ENCODE data around the gene NEDD8. TPM values are rescaled to one million over a fixed set of nuclear protein-coding genes. Genes with fewer than 3 reads are reported as not detected.

NEDD8 gene
- total and polyA plus RNA-seq, 2 donors (not counting 1 experiment from before 2014, with no cell fraction given) = 86.7 to 98.5 TPM

- Mint-ChIP-seq H3K4me3 (peak within 1 kb of the TSS; percentile 93), H3K27ac (peak within 1 kb of the TSS; percentile 98), H3K27me3 (no peaks in the 10 kb centered on the region), H3K4me1 (peaks cover 43% of the 10 kb centered on the region), H3K9me3 (ENCODE audit: insufficient read depth) (no peaks in the 10 kb centered on the region)
- Histone ChIP-seq H2AFZ (ENCODE audit: insufficient read depth, low read depth, low read length, poor library complexity, severe bottlenecking) (peak within 1 kb of the TSS; percentile 77), H3K4me3 (ENCODE audit: control extremely low read depth in 1 of 5, extremely low read depth in 1 of 5, insufficient read depth in 1 of 5, low read depth in 2 of 5, low read length in 4 of 5) (peak within 1 kb of the TSS; percentile 62 to 89 (median 84)), H3K27ac (ENCODE audit: low read length in 2 of 2) (peak within 1 kb of the TSS; percentile 93 to 98), H3K27me3 (replicated peaks in 1 of 4; ENCODE audit: control extremely low read depth in 1 of 4, control insufficient read depth in 3 of 4, insufficient read depth in 4 of 4, low read length in 3 of 4) (no peaks in the 10 kb centered on the region), H3K36me3 (replicated peaks in 1 of 2; ENCODE audit: control extremely low read depth in 1 of 2, control insufficient read depth in 1 of 2, extremely low read depth in 1 of 2, insufficient read depth in 2 of 2, low read length in 1 of 2) (peaks cover 4 to 40% of the 10 kb centered on the region in 2 experiments), H3K4me2 (replicated peaks; ENCODE audit: low read depth, low read length, poor library complexity, severe bottlenecking) (peak within 1 kb of the TSS; percentile 73), H3K9me3 (ENCODE audit: control extremely low read depth in 1 of 3, control insufficient read depth in 2 of 3, insufficient read depth in 1 of 3, low read length in 2 of 3) (no peaks in the 10 kb centered on the region), H3K9ac (ENCODE audit: low read length) (peak within 1 kb of the TSS; percentile 96), H4K20me1 (ENCODE audit: control insufficient read depth, insufficient read depth, low read length, poor library complexity, severe bottlenecking) (no peaks in the 10 kb centered on the region), H3K79me2 (ENCODE audit: control insufficient read depth, insufficient read depth, low read length) (peaks cover 70% of the 10 kb centered on the region), H3K4me1 (ENCODE audit: control insufficient read depth in 2 of 2, insufficient read depth in 2 of 2, low read length in 2 of 2) (peaks cover 32 to 33% of the 10 kb centered on the region in 2 donors)
- POLR2A ChIA-PET = interaction anchor here (0.5 to 5.3 kb wide), 20 partner anchors 10 to 218 kb away, joined by 3 to 64 read pairs (median 4); partner anchors contain the start of genes CBLN3, DCAF11, EMC9 and GMPR2
- ATAC-seq (ENCODE audit: low read depth) = peak; percentile 77
- TF ChIP-seq EZH2 (IDR thresholded peaks at IDR 0.05; ENCODE audit: borderline replicate concordance, insufficient read depth, low read depth, low read length, poor library complexity, severe bottlenecking) (no peak), CTCF (IDR thresholded peaks at IDR 0.05) (peak; percentile 3)
- peak; percentile 97 for DNase-seq
- under 1% methylated on average over 46 of the region's 53 CpGs for WGBS (ENCODE audit: insufficient coverage)
- intact Hi-C loops (cut with micrococcal nuclease) = loop anchor here (1.0 to 10.0 kb wide), 10 partner anchors 18 to 658 kb away; partner anchors contain the start of genes DCAF11, DHRS1, EMC9 and GMPR2
- CTCF ChIA-PET = interaction anchor here (0.7 to 4.2 kb wide), 16 partner anchors 9 to 223 kb away, joined by 3 to 24 read pairs (median 4); partner anchors contain the start of genes CBLN3, CIDEB, DHRS1 and IPO4
Measured at GRCh38 chr14:24212924-24213865, 19.0 kb downstream of the NEDD8 start, which contains the start of gene CHMP4A. TSS of gene CHMP4A (minus strand) at chr14:24213488. CDS start at chr14:24213439, 49 bp downstream.
